ENCODE measurements around the gene CHMP2B. TPM values are rescaled to one million over a fixed set of nuclear protein-coding genes. Genes with fewer than 3 reads are reported as not detected.

Gene CHMP2B
- total RNA-seq, 1 experiment from 2014 or later = 39.3 TPM

- H3K4me3 Mint-ChIP-seq = no peak overlapping the region
- Histone ChIP-seq H2BK12ac (ENCODE audit: insufficient read length, low read depth, low read length) (no peak overlapping the region), H3K4me2 (ENCODE audit: insufficient read depth, insufficient read length, low read length) (no peak overlapping the region), H3K27me3 (ENCODE audit: insufficient read depth, low read length) (no peaks in the 10 kb centered on the region), H4K8ac (replicated peaks; ENCODE audit: insufficient read length, low read depth, low read length) (no peak overlapping the region), H2AK5ac (ENCODE audit: insufficient read length, low read length) (no peak overlapping the region), H2BK5ac (ENCODE audit: insufficient read length, low read length) (no peak overlapping the region), H3K9me3 (ENCODE audit: control insufficient read depth, low read depth, low read length) (no peaks in the 10 kb centered on the region), H3K23me2 (ENCODE audit: insufficient read length, low read depth, low read length, poor library complexity, severe bottlenecking) (no peaks in the 10 kb centered on the region), H3K4me1 (ENCODE audit: insufficient read depth, low read length) (no peaks in the 10 kb centered on the region), H3K23ac (ENCODE audit: insufficient read length, low read depth, low read length) (no peak overlapping the region), H3K27ac (ENCODE audit: insufficient read length, low read depth, low read length) (no peak overlapping the region), H2BK120ac (ENCODE audit: low read depth, low read length, poor library complexity, severe bottlenecking) (no peak overlapping the region), H2BK15ac (ENCODE audit: low read depth, low read length) (no peak overlapping the region), H3K4ac (ENCODE audit: low read depth, low read length) (no peak overlapping the region), H3K79me1 (ENCODE audit: insufficient read depth, low read depth, low read length, poor library complexity, severe bottlenecking) (no peaks in the 10 kb centered on the region), H2AFZ (ENCODE audit: low read length) (no peak overlapping the region), H4K20me1 (ENCODE audit: control insufficient read depth, insufficient read depth, insufficient read length) (no peaks in the 10 kb centered on the region), H3T11ph (ENCODE audit: low read length) (no peak overlapping the region), H4K5ac (ENCODE audit: insufficient read length, low read depth, low read length) (no peak overlapping the region), H3K79me2 (ENCODE audit: insufficient read depth, low read length) (no peaks in the 10 kb centered on the region), H4K91ac (ENCODE audit: insufficient read length, low read depth, low read length) (no peak overlapping the region), H2BK20ac (ENCODE audit: low read depth, low read length, poor library complexity, severe bottlenecking) (no peak overlapping the region), H3K14ac (ENCODE audit: insufficient read depth, low read length) (no peak overlapping the region), H3K56ac (ENCODE audit: insufficient read length, low read depth, low read length) (no peak overlapping the region), H3K9ac (ENCODE audit: extremely low read depth, insufficient read length, low read length) (no peak overlapping the region), H3K18ac (ENCODE audit: insufficient read length, low read depth, low read length) (no peak overlapping the region)
- no CpG with 5 or more reads among the region's 2 CpGs for WGBS (ENCODE audit: extremely low coverage, insufficient read length, low lambda C conversion rate)
- 0 out of 7 replicates have a peak, but pooled peaks cover 0 to 4% (median 0%) of the 10 kb centered on the region in 3 experiments for H3K36me3 Mint-ChIP-seq (ENCODE audit: insufficient read depth in 1 of 3, low read depth in 3 of 3)
- H3K27me3 Mint-ChIP-seq (ENCODE audit: low read depth) = peaks cover 1% of the 10 kb centered on the region; the same call in 1 of the 2 replicates
- H3K4me1 Mint-ChIP-seq = no peaks in the 10 kb centered on the region
- DNase-seq = no peak
- TF ChIP-seq, protein P1, sequence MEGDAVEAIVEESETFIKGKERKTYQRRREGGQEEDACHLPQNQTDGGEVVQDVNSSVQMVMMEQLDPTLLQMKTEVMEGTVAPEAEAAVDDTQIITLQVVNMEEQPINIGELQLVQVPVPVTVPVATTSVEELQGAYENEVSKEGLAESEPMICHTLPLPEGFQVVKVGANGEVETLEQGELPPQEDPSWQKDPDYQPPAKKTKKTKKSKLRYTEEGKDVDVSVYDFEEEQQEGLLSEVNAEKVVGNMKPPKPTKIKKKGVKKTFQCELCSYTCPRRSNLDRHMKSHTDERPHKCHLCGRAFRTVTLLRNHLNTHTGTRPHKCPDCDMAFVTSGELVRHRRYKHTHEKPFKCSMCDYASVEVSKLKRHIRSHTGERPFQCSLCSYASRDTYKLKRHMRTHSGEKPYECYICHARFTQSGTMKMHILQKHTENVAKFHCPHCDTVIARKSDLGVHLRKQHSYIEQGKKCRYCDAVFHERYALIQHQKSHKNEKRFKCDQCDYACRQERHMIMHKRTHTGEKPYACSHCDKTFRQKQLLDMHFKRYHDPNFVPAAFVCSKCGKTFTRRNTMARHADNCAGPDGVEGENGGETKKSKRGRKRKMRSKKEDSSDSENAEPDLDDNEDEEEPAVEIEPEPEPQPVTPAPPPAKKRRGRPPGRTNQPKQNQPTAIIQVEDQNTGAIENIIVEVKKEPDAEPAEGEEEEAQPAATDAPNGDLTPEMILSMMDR (conservative IDR thresholded peaks at IDR 0.05) = no peak
- peaks cover 0 to 5% of the 10 kb centered on the region in 2 experiments; a peak in 4 of 5 replicates for H3K9me3 Mint-ChIP-seq
- H3K27ac Mint-ChIP-seq = no peak overlapping the region
Measured at GRCh38 chr3:87219611-87220010, 7.5 kb upstream of the CHMP2B start.
